Measurements from ENCODE around the gene AACS.

DNA sequence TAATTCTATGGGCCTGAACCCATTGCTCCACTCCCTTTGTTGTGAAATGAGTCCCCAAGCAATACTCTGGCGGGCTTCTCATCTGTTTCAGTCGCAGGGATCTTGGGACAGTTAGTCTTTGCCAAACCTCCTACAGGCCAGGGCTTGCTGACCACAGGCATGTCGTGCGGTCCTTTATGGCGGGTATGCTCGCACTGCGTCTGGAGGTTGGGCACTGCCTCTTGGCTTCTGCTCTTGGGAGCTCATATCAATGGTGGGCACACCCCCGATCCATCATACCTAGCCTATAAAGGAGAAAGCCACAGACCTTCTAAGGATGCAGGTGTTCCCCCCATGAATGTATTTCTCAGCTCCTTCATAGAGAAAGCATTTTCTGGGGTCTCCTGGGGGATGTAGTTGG lies 99.3 kb downstream of the AACS start:
- TF ChIP-seq, protein P1, sequence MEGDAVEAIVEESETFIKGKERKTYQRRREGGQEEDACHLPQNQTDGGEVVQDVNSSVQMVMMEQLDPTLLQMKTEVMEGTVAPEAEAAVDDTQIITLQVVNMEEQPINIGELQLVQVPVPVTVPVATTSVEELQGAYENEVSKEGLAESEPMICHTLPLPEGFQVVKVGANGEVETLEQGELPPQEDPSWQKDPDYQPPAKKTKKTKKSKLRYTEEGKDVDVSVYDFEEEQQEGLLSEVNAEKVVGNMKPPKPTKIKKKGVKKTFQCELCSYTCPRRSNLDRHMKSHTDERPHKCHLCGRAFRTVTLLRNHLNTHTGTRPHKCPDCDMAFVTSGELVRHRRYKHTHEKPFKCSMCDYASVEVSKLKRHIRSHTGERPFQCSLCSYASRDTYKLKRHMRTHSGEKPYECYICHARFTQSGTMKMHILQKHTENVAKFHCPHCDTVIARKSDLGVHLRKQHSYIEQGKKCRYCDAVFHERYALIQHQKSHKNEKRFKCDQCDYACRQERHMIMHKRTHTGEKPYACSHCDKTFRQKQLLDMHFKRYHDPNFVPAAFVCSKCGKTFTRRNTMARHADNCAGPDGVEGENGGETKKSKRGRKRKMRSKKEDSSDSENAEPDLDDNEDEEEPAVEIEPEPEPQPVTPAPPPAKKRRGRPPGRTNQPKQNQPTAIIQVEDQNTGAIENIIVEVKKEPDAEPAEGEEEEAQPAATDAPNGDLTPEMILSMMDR (IDR thresholded peaks at IDR 0.05) = no peak
- TF ChIP-seq EZH2 (IDR thresholded peaks at IDR 0.05; ENCODE audit: borderline replicate concordance, insufficient read depth, low read depth, low read length, poor library complexity, severe bottlenecking) = no peak
